Endodermal cell (in vitro differentiated cells): ENCODE data around the gene C4orf50. TPM values are rescaled to one million over a fixed set of nuclear protein-coding genes. Genes with fewer than 3 reads are reported as not detected.

Experiments
- DNase-seq: peaks from one replicate; pipeline ENCODE4 v3.0.0-alpha.2; 2017
- H3K27ac ChIP-seq: 2 replicates; pipeline ENCODE4 v1.5.1; 2013; ENCODE audit warnings: mild to moderate bottlenecking, low read depth, low read length, moderate library complexity
- H3K27me3 ChIP-seq: 2 replicates; pipeline ENCODE4 v1.6.1; 2013; ENCODE audit warnings: mild to moderate bottlenecking, low read length, moderate library complexity; ENCODE audit not compliant: insufficient read depth, control insufficient read depth, poor library complexity, severe bottlenecking
- H3K36me3 ChIP-seq: 2 replicates; pipeline ENCODE4 v1.7.0; 2013; ENCODE audit warnings: mild to moderate bottlenecking, low read length, moderate library complexity; ENCODE audit not compliant: control insufficient read depth, insufficient read depth
- H3K4me1 ChIP-seq: one replicate; pipeline ENCODE4 v1.7.0; 2013; ENCODE audit warnings: low read length; ENCODE audit not compliant: control insufficient read depth, insufficient read depth
- H3K4me3 ChIP-seq: 2 replicates; pipeline ENCODE4 v1.5.1; 2013; ENCODE audit warnings: mild to moderate bottlenecking, low read length, moderate library complexity
- H3K9ac ChIP-seq: 2 replicates; pipeline ENCODE4 v1.6.1; 2013; ENCODE audit warnings: mild to moderate bottlenecking, low read length, moderate library complexity; ENCODE audit not compliant: poor library complexity, severe bottlenecking; ENCODE audit errors: extremely low read depth
- H3K9me3 ChIP-seq: 2 replicates; pipeline ENCODE4 v1.6.1; 2013; ENCODE audit warnings: mild to moderate bottlenecking, low read length, moderate library complexity; ENCODE audit not compliant: control insufficient read depth
- H3K27ac Mint-ChIP-seq: 2 replicates; pipeline ENCODE4 v1.8.0; 2020; ENCODE audit warnings: mixed read lengths
- H3K27me3 Mint-ChIP-seq: 2 replicates; pipeline ENCODE4 v1.8.0; 2021; ENCODE audit warnings: mild to moderate bottlenecking, mixed read lengths; ENCODE audit not compliant: insufficient read depth
- H3K36me3 Mint-ChIP-seq: 2 replicates; pipeline ENCODE4 v1.8.0; 2020; ENCODE audit warnings: low read depth, mixed read lengths
- H3K4me1 Mint-ChIP-seq: 2 replicates; pipeline ENCODE4 v1.8.0; 2020; ENCODE audit warnings: mixed read lengths
- H3K4me3 Mint-ChIP-seq: 2 replicates; pipeline ENCODE4 v1.8.0; 2020; ENCODE audit warnings: mild to moderate bottlenecking, moderate library complexity, mixed read lengths
- H3K9me3 Mint-ChIP-seq: 2 replicates; pipeline ENCODE4 v1.8.0; 2020; ENCODE audit warnings: mild to moderate bottlenecking, mixed read lengths
- WGBS, 2 experiments: methylation state at CpG; one replicate each; pipeline versions ENCODE4 v1.1.5 to v1.1.7; 2013; ENCODE audit warnings: missing lambda C conversion rate in 2 of 2, mixed read lengths in 1 of 2; ENCODE audit not compliant: insufficient coverage in 1 of 2, insufficient read length in 1 of 2; 5-methylcytosine and 5-hydroxymethylcytosine counted together
- microRNA-seq: library from miRNA; unstranded; fragments of <30 nt; microRNA quantifications from one replicate; pipeline ENCODE4 v1.2.0, GENCODE V29; 2020; ENCODE audit warnings: borderline microRNAs expressed
- total RNA-seq, 2 donors: library from RNA; stranded (reverse); fragmentation: NEBNext Ultra II Directional in 1 of 2; extraction: Animal tissue kit (Norgen Biotek cat#: 25700) in 1 of 2; gene quantifications; 2 replicates in 1 of 2; 3 replicates in 1 of 2; pipeline ENCODE4 v1.2.1, GENCODE V29; 2021
- TF ChIP-seq, protein P1 (sequence below): fragments of 200-600 bp; sonication (generic); conservative IDR thresholded peaks from 2 replicates; pipeline ENCODE4 v1.5.0; 2021; ENCODE audit warnings: antibody characterized with exemption, mild to moderate bottlenecking

The C4orf50 gene
- total RNA-seq, 2 donors from 2014 or later, result 0.84 to 1.6 TPM

- Histone ChIP-seq H3K4me1 (no peaks in the 10 kb centered on the region), H3K36me3 (peaks cover 75% of the 10 kb centered on the region), H3K9me3 (no peaks in the 10 kb centered on the region), H3K9ac (no peak overlapping the region), H3K27me3 (no peaks in the 10 kb centered on the region), H3K4me3 (no peak overlapping the region), H3K27ac (no peak overlapping the region)
- Mint-ChIP-seq H3K36me3 (peaks cover 47% of the 10 kb centered on the region), H3K9me3 (no peaks in the 10 kb centered on the region), H3K27me3 (no peaks in the 10 kb centered on the region), H3K27ac (peak overlapping the region; percentile 9), H3K4me1 (no peaks in the 10 kb centered on the region), H3K4me3 (no peak overlapping the region)
- TF ChIP-seq, protein P1, sequence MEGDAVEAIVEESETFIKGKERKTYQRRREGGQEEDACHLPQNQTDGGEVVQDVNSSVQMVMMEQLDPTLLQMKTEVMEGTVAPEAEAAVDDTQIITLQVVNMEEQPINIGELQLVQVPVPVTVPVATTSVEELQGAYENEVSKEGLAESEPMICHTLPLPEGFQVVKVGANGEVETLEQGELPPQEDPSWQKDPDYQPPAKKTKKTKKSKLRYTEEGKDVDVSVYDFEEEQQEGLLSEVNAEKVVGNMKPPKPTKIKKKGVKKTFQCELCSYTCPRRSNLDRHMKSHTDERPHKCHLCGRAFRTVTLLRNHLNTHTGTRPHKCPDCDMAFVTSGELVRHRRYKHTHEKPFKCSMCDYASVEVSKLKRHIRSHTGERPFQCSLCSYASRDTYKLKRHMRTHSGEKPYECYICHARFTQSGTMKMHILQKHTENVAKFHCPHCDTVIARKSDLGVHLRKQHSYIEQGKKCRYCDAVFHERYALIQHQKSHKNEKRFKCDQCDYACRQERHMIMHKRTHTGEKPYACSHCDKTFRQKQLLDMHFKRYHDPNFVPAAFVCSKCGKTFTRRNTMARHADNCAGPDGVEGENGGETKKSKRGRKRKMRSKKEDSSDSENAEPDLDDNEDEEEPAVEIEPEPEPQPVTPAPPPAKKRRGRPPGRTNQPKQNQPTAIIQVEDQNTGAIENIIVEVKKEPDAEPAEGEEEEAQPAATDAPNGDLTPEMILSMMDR, result no peak
- 90% methylated on average over 6 to 9 of the region's 9 CpGs for WGBS, 2 experiments
- no peak for DNase-seq
These were observed 165.6 kb downstream of the C4orf50 start for GRCh38 chr4:5852523-5853202.

- Histone ChIP-seq H3K36me3 (peaks cover 77% of the 10 kb centered on the region), H3K27ac (no peak overlapping the region), H3K9ac (no peak overlapping the region), H3K4me1 (no peaks in the 10 kb centered on the region), H3K4me3 (no peak overlapping the region), H3K9me3 (no peaks in the 10 kb centered on the region), H3K27me3 (no peaks in the 10 kb centered on the region)
- H3K36me3 Mint-ChIP-seq, result peaks cover 56% of the 10 kb centered on the region
- no peaks in the 10 kb centered on the region for H3K27me3 Mint-ChIP-seq
- no peak overlapping the region for H3K4me3 Mint-ChIP-seq
- H3K4me1 Mint-ChIP-seq, result no peaks in the 10 kb centered on the region
- H3K9me3 Mint-ChIP-seq, result no peaks in the 10 kb centered on the region
- WGBS, 2 experiments, result 79 to 88% methylated on average over 4 of the region's 4 CpGs
- DNase-seq, result no peak
- TF ChIP-seq, protein P1, result no peak
- no peak overlapping the region for H3K27ac Mint-ChIP-seq
These were observed 166.5 kb downstream of the C4orf50 start for GRCh38 chr4:5851637-5852301.

Small RNAs within 50 kb of the gene (microRNA-seq; reads per million reads assigned to microRNA genes)
- not detected for gene MIR378D1

Other genes starting within 250 kb of the C4orf50 start
- 10 to 100 TPM; 40.0 to 64.9 TPM for gene CRMP1, start 125.3 kb downstream of the C4orf50 start, total RNA-seq
- gene JAKMIP1, start 182.1 kb upstream of the C4orf50 start, total RNA-seq, result 10 to 100 TPM; 10.4 to 11.2 TPM